Measurements from ENCODE around the gene CPLX1. TPM values are rescaled to one million over a fixed set of nuclear protein-coding genes. Genes with fewer than 3 reads are reported as not detected.

The CPLX1 gene
- total RNA-seq, 2 experiments from 2014 or later, result 1.5 TPM

DNA sequence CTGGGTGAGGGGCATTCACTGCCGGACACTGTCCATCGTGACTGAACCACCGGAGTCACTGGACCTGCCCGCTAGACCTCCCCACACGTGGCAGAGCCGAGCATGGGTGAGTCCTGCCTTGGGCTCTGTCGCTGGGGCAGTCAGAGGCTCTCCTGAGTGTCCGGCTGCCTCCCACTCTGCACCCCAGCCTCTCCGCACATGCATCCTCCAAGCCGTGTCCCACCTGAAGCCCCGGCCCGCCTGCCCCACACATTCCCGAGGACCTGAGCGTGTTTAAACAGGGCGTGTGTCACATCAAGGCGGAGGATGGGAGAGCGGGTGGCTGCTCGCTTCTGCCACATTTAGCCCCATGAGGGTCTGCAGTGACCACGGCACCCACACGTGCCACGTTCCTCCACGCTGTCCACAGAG lies 4.7 kb downstream of the CPLX1 start:
- DNase-seq, result no peak
- ChIA-PET CTCF (no interaction called here), POLR2A (no interaction called here)
- peaks cover 36 to 45% of the 10 kb centered on the region in 2 experiments for H3K27me3 ChIP-seq (ENCODE audit: control insufficient read depth in 1 of 2, insufficient read depth in 2 of 2, low read length in 2 of 2)
- H3K27ac ChIP-seq (ENCODE audit: low read depth in 1 of 2, low read length in 2 of 2), result no peak overlapping the region
- Mint-ChIP-seq H3K36me3 (ENCODE audit: low read depth) (no peaks in the 10 kb centered on the region), H3K9me3 (no peaks in the 10 kb centered on the region), H3K4me1 (ENCODE audit: low read depth) (no peaks in the 10 kb centered on the region), H3K27me3 (peaks cover 59% of the 10 kb centered on the region), H3K4me3 (no peak overlapping the region), H3K27ac (no peak overlapping the region)
- peaks cover 0 to 46% of the 10 kb centered on the region in 2 experiments for H3K9me3 ChIP-seq (ENCODE audit: control insufficient read depth in 1 of 2, insufficient read depth in 1 of 2, low read length in 2 of 2)
- H3K36me3 ChIP-seq (ENCODE audit: insufficient read depth, low read length), result no peaks in the 10 kb centered on the region
- peaks cover 9% of the 10 kb centered on the region for H3K4me1 ChIP-seq (ENCODE audit: insufficient read depth, low read length)
- TF ChIP-seq, protein P1, sequence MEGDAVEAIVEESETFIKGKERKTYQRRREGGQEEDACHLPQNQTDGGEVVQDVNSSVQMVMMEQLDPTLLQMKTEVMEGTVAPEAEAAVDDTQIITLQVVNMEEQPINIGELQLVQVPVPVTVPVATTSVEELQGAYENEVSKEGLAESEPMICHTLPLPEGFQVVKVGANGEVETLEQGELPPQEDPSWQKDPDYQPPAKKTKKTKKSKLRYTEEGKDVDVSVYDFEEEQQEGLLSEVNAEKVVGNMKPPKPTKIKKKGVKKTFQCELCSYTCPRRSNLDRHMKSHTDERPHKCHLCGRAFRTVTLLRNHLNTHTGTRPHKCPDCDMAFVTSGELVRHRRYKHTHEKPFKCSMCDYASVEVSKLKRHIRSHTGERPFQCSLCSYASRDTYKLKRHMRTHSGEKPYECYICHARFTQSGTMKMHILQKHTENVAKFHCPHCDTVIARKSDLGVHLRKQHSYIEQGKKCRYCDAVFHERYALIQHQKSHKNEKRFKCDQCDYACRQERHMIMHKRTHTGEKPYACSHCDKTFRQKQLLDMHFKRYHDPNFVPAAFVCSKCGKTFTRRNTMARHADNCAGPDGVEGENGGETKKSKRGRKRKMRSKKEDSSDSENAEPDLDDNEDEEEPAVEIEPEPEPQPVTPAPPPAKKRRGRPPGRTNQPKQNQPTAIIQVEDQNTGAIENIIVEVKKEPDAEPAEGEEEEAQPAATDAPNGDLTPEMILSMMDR (IDR thresholded peaks at IDR 0.05), result no peak
- intact Hi-C loops (cut with DNase I, micrococcal nuclease), result no loop called here
- no peak for ATAC-seq (ENCODE audit: poor library complexity)
- H3K4me3 ChIP-seq (ENCODE audit: low read length), result no peak overlapping the region

DNA sequence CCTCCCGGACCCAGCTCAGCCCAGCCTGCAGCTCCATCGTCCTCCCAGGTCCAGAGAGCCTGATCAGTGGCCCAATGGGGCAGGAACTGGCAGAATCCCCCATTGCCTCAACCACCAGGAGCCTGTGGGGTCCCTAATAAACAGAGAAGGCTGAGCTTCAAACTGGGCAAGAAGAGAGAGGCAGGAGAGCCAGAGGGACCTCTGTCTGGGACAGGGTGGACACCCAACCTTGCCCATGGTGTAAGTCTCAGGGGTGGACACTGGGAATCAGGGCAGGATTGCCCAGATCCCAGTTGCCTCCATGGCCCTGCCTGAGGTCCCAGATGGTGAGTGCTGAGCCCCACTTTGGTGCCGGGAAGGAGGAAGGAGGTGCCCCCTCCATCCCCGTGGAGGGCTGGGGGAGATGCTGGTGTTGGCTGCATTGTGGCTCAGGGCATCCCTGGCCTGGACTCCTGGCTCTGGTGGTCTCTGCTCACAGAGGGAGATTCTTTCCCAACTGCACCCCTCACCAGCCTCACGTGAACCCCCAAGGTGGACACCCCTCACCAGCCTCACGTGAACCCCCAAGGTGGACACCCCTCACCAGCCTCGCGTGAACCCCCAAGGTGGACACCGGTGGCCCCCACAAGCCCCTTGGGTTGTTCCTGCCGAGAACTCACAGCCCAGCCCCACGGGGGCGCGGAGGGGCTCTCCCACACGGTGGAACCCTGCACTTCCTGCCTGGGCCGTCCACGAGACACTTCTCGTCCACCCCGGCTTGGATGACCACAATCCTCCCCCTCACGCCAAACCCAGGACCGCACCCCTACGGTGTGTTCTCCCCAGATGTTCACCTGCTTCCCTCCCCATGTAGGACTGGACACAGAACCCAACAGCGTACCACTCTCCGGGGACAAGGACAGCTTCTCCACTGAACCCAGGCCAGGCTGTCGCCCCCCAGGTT lies 5.4 kb downstream of the CPLX1 start:
- Mint-ChIP-seq H3K9me3 (no peaks in the 10 kb centered on the region), H3K4me1 (ENCODE audit: low read depth) (no peaks in the 10 kb centered on the region), H3K27me3 (peaks cover 65% of the 10 kb centered on the region), H3K36me3 (ENCODE audit: low read depth) (no peaks in the 10 kb centered on the region), H3K4me3 (no peak overlapping the region), H3K27ac (no peak overlapping the region)
- intact Hi-C loops (cut with DNase I, micrococcal nuclease), result no loop called here
- ATAC-seq (ENCODE audit: poor library complexity), result no peak
- TF ChIP-seq, protein P1 (IDR thresholded peaks at IDR 0.05), result no peak
- ChIA-PET POLR2A (no interaction called here), CTCF (no interaction called here)
- Histone ChIP-seq H3K9me3 (ENCODE audit: control insufficient read depth in 1 of 2, insufficient read depth in 1 of 2, low read length in 2 of 2) (peaks cover 0 to 46% of the 10 kb centered on the region in 2 experiments), H3K4me1 (ENCODE audit: insufficient read depth, low read length) (peaks cover 9% of the 10 kb centered on the region), H3K36me3 (ENCODE audit: insufficient read depth, low read length) (no peaks in the 10 kb centered on the region), H3K27me3 (ENCODE audit: control insufficient read depth in 1 of 2, insufficient read depth in 2 of 2, low read length in 2 of 2) (peaks cover 36 to 45% of the 10 kb centered on the region in 2 experiments), H3K27ac (ENCODE audit: low read depth in 1 of 2, low read length in 2 of 2) (no peak overlapping the region), H3K4me3 (ENCODE audit: low read length) (no peak overlapping the region)
- DNase-seq, result no peak

DNA sequence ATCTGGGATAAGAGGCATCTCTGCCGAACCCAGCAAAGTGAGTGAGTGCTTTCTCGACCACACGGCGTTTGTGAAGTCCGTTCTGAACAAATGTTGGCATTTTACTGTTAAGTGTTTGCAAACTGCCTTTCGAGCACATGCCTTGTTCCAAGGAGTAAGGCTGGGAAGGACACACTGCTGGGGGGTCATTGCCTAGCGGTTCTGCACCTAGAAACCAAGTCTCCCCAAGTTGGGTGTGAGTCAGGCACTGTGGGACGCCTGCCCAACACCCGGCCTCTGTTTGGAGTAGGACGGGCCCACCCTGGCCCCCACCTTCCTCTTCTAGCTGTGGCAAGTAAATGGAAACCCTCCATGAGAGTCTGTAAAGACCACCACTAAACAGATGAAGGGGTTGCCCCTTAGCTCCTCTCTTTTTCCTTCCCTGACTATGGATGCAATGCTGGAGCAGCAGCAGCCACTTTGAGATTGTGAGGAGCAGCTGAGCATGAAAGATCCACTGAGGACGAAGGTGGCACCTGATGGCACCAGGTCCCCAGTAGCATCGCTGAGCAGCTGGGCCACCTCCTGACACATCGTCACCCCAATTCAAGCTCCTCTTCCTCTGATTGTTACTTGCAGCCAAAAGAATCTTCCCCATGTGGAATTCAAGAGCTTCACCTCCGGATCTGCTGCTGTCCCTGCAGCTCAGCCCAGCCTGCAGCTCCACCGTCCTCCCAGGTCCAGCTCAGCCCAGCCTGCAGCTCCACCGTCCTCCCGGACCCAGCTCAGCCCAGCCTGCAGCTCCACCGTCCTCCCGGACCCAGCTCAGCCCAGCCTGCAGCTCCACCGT lies 6.3 kb downstream of the CPLX1 start:
- H3K27ac ChIP-seq (ENCODE audit: low read depth in 1 of 2, low read length in 2 of 2), result no peak overlapping the region
- DNase-seq (no peak), ATAC-seq (ENCODE audit: poor library complexity) (no peak)
- intact Hi-C loops (cut with DNase I, micrococcal nuclease), result no loop called here
- no peaks in the 10 kb centered on the region for H3K4me1 Mint-ChIP-seq (ENCODE audit: low read depth)
- ChIA-PET POLR2A (no interaction called here), CTCF (no interaction called here)
- no peak overlapping the region for H3K4me3 Mint-ChIP-seq
- H3K27ac Mint-ChIP-seq, result no peak overlapping the region
- peaks cover 0 to 39% of the 10 kb centered on the region in 2 experiments for H3K9me3 ChIP-seq (ENCODE audit: control insufficient read depth in 1 of 2, insufficient read depth in 1 of 2, low read length in 2 of 2)
- H3K27me3 ChIP-seq (ENCODE audit: control insufficient read depth in 1 of 2, insufficient read depth in 2 of 2, low read length in 2 of 2), result peaks cover 35 to 38% of the 10 kb centered on the region in 2 experiments
- no peaks in the 10 kb centered on the region for H3K36me3 ChIP-seq (ENCODE audit: insufficient read depth, low read length)
- H3K9me3 Mint-ChIP-seq, result no peaks in the 10 kb centered on the region
- H3K36me3 Mint-ChIP-seq (ENCODE audit: low read depth), result no peaks in the 10 kb centered on the region
- TF ChIP-seq, protein P1 (IDR thresholded peaks at IDR 0.05), result no peak
- peaks cover 65% of the 10 kb centered on the region for H3K27me3 Mint-ChIP-seq
- H3K4me1 ChIP-seq (ENCODE audit: insufficient read depth, low read length), result peaks cover 2% of the 10 kb centered on the region
- no peak overlapping the region for H3K4me3 ChIP-seq (ENCODE audit: low read length)

All from CD4-positive, alpha-beta T cell (primary cell).